GM19351 (cell line): Measurements from ENCODE around the gene KRTAP11-1.

ENCODE experiments used
- ATAC-seq: cut with Tn5 transposase; IDR thresholded peaks from one replicate; pipeline ENCODE4 v1.9.1; 2021; ENCODE audit warnings: mild to moderate bottlenecking, moderate library complexity; ENCODE audit not compliant: unreplicated experiment

KRTAP11-1 gene, protein sequence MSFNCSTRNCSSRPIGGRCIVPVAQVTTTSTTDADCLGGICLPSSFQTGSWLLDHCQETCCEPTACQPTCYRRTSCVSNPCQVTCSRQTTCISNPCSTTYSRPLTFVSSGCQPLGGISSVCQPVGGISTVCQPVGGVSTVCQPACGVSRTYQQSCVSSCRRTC

DNA sequence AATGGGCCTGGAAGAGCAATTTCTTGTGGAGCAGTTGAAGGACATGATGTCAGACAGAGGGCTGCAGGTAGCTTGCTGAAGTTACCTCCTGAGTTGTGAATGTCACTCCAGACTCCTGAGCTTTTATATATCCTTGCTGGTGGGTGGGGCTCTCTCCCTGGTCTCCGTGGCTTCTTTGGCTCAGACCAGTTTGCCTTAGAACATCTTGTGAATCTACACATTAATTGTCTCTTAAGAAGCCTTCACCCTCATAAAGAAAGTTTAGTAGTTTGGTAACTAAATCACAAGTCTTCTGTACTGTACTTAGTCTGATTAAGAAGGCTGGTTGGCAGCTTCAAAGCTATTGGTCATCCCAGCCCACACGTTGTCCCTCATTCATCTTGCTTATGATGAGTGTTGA is at the start of gene KRTAP11-1:
TSS of gene KRTAP11-1 (minus strand) at position 101 of the 400 bp plus-strand sequence. CDS start at position 45, 56 bp downstream.
- no peak for ATAC-seq

DNA sequence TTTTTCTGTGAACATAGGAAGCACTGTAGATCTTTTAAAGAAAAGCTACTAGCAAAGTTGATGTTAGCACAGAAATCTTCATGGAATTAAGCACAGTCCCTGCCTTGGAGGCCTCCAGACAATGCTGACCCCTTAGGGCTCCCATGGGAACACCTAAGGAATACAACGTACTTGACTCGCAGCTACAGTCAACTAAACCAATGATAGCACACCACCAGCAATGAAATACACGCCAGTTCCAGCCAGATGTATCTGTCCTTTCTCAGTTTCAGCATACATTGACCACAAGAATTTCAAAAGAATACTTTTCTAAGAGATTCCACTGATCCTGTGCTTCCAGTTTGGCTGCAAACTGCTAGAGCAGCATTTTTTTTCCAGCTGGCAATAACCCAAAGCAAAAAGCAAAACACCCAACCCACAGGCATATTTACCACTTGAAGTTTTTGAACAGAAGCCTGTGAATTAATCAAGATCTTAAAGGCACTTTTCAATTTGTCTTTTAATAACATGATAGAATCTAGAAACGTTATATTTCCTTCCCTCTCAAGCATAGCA is 42.8 kb upstream of the KRTAP11-1 start:
- ATAC-seq: no peak

DNA sequence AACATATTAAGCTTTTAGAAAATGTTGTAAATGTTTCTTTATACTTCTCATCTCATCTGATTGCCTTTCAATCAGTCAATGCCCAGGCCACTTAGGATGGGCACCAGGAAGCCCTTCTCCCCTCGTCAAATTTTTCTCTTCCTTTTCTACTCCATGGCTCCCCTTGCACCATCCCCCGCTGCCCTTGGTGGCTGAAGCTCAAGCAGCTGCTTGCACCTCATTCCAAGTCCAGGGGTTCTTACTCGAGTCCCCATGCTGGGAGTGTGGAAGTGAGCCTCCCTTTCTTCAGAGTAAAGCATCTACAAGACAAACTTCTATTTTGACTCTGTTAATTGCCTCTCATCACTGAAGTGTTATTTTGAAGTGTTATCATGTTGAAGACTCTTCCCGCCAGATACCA is 39.7 kb upstream of the KRTAP11-1 start:
- no peak for ATAC-seq

DNA sequence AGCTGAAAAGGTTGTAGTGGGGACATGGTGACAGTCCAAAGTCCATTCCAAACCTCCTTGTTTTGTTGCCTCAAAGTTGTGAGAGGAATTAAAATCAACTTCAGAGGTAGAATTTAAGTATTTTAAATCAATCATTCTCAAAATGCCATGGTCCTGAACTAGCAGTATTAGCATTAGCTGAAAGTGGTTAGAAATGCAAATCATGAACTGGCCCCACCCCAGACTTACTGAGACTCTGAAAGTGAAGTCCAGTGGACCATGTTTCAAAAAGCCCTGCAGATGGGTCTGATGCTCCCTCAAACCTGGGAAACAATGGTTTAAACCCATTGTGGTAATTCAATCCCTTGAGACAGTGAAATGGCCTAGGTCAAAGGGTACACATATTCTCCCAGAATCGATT is 36.2 kb upstream of the KRTAP11-1 start:
- no peak for ATAC-seq

DNA sequence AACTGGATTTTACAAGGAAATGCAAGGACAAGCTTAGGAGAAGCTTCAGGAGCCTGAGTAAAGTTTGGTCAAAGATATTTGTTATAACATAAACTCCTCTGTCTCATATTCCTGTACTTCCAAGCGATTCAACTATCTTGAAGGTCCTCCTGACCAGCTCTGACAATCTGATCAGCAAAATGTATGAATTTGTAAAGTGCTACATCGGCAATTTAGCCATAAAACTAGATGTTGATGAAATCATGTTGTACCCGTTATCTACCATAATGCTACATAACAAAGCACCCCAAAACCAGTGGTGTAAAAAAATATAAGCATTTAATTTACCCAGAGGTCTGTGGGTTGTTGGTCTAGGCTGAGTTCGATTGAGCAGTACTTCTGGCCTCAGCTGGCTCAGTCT is 19.5 kb upstream of the KRTAP11-1 start:
- ATAC-seq: no peak

DNA sequence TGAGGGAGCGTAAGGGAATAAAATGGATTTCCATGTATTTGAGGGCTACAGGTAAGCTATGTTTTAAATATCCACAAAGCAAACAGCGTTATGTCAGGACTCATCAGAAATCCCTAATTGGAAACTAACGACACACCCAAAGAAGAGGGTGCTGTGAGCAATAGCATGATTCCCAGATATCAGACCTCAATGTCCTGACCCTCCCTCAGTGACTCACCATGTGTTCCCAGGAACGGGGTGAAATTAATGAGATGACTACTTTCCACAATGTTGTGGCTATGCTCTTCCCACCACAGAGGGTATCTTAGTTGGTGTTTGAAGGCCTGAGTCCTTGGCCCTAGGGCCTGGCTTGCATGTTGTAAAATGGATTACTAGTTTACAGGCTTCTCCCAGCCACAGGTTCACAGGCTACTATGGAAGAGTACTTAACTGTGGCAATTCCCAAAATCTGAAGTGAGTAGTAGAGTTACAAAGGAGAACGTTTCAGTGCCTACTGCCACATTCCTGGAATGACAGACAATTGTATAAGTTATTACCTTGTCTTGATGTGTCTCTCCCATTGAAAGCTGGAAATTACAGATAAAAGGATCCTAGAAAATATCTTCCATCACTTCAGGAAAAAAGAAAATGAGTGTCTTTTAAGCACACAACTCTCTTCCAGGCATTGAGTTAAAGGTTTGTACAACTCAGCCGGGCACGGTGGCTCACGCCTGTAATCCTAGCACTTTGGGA is 1.7 kb upstream of the KRTAP11-1 start:
- no peak for ATAC-seq

DNA sequence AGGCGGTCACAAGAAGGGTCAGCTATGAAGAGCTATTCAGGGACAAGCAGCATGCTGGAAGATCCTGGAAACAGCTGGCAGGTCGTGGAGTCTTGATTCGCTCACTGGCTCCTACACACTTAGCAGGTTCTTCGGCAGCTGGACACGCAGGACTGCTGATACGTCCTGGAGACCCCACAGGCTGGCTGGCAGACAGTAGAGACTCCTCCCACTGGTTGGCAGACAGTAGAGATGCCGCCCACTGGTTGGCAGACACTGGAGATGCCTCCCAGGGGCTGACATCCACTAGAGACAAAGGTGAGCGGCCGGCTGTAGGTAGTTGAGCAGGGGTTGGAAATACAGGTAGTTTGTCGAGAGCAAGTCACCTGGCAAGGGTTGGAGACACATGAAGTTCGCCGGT is 466 bp downstream of the KRTAP11-1 start:
- ATAC-seq: no peak

DNA sequence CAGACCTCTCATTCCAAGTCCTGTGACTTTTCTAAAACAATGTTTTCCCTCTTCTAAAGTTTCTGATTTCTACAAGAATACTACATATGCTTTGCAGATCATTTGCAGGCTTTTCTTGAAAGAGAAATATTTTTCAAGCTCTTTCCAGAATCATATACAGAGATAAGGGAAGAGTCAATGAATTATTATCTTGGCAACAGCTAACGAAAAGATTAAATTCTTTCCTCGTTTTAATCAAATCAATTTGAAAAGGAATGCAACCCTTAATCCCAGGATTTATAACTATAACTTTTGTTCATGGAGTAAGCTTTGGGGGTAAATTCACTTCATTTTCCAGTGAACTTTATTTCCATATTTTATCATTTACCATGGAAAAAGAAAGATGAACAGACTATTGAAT is 6.9 kb downstream of the KRTAP11-1 start:
- ATAC-seq: no peak

DNA sequence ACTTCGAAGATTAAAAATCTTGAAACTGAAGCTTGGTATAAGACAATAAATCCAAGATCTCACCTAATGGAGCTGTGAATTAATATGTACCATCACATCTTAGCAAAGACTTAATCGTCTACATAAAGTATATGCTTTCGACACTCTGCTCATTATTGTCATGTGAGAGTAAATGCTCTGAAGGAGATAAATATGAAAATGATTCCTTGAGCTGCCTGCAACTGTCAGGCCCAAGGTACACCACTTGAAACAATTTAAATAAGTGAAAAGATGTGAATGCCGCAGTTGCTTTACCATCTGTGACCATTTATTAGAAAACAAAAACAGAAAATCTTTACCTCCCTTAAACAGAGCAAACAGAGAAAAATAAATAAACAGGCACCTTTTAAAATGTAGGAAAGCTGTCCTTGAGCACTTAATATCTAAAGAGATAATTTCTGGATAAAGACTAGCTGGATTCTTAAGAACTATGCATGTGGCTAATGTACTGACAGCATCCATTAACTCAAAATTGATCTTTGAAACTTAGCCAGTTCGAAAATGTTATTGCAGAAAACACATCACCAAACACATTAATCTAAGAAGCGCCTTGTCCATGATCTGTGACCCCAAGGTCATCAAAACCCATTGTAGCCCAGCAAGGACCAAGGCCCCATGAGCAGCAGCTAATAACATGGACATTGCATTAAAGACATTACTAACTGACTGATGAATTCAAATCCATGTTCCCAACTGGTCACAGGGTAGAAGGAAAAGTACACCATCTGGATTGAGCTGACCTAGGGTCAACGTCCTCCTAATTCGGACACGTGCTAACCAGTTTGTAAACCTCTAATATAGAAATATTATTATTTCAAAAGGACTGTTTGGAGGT is 33.5 kb downstream of the KRTAP11-1 start:
- no peak for ATAC-seq

DNA sequence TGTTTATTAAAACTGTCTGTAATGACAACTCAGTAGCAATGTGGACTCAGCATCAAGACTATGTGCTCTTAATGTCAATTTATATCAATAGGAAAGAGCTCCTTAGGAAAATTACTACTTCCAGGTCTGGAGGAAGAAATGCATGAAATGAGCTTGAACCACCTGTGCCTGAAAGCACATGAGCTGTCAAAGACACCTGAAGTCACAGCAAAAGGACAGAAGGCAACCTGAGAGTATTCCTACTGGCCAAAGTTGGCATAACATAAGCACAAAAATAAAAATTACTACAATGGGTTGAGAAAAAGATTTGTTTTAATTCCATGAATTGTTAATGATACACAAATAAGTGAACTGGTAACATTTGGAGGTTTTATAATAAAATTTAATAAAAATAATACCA is 38.4 kb downstream of the KRTAP11-1 start:
- ATAC-seq: no peak

DNA sequence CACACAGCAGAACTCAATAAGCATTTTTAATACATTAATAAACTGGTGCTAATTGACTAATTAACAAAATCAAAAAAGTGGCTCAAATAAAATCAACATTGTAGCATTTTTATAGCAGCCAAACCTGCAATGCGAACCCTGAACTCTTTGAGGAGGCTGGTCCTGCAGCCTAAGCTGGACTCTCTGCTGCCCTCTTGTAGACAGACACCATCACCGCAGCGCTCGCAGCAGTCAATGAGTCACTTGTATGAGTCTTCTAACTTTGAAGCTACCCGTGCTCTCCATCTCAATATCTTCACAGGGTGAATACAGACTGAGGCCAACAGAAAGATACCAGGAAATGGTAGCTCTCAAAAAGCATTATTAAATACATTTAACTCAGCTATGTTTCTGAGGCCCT is 42.1 kb downstream of the KRTAP11-1 start:
- ATAC-seq: no peak

DNA sequence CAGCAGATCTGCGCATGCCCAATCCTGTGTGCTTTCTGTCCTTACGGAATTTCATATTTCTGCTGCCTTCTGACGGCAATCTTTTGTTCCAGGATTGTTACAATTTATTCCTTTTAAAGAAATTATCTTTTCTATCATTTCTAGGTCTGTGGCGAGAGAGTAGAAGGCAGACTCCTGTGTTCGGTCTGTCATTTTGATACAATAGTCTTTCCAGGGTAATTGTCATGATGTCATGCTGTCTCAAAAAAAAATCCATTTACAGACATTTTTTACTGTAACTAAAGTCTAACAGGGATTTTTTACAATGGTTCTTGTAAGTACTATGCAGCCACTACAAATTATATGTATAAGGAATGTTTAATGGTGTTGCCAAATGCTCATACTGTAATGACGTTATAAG is 42.8 kb downstream of the KRTAP11-1 start:
- ATAC-seq: no peak

DNA sequence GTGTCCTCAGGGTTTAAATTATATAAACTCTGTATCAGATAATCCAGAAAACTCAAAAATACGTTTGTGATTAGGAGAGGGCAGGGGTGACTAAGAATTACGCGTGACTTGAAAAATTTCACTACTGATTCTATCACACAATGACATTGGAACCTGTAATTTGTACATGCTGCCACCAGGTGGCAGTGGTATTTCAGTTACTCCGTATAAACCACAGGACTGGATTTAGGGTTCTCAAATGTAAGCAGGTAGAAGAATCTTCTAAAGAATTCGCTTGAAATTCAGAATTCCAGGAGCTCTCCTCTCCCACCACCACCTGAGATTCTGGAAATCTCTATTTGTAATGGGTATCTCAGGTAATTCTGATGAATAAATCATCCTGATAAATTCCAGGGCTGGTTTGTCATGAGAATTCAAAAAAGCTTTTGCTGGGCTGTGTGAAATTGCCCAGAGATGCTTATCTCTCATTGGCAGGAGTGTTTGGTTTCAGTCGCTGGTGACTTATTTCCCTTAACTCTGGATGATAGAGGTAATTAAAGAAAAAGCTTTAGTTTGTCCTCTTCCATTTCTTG is 50.1 kb downstream of the KRTAP11-1 start:
- ATAC-seq: no peak
